ENCODE measurements around the gene ABCB8.

DNA sequence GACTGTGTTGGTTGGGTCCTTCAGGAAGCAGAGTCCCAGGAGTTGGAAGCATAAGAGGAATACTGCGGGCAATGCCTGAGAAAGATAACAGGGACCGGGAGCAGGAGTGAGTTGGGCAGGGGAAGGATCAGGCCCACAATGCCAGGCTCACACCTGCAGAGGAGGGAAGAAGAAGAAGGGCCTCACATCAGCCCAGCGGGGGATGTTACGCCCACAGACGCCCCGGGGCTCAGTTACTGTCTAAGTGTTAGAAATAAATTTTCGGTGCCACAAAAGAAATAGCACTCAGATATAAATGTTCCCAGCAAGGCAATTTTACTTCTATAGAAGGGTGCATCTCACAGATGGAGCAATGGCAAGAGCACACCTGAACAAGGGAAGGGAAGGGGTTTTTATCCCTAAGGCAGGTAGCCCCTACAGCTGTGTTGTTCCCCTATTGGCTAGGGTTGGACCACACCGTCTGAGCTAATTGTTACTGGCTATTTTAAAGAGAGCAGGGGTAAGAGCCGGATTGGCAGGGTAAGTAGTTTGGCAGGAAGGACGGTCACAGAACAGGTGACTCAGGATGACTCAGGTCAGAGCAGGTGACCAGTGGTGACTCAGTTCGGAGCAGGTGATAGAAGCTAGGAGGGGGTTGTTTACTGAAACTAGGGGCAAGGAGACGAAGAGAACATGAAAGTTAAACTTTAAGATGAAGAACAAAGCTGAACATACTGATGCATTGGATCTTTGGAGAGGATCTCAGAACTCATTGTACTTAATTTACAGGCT, 37.6 kb upstream of the ABCB8 start, which contains the start of gene NOS3:
- TF ChIP-seq, protein P1, sequence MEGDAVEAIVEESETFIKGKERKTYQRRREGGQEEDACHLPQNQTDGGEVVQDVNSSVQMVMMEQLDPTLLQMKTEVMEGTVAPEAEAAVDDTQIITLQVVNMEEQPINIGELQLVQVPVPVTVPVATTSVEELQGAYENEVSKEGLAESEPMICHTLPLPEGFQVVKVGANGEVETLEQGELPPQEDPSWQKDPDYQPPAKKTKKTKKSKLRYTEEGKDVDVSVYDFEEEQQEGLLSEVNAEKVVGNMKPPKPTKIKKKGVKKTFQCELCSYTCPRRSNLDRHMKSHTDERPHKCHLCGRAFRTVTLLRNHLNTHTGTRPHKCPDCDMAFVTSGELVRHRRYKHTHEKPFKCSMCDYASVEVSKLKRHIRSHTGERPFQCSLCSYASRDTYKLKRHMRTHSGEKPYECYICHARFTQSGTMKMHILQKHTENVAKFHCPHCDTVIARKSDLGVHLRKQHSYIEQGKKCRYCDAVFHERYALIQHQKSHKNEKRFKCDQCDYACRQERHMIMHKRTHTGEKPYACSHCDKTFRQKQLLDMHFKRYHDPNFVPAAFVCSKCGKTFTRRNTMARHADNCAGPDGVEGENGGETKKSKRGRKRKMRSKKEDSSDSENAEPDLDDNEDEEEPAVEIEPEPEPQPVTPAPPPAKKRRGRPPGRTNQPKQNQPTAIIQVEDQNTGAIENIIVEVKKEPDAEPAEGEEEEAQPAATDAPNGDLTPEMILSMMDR (IDR thresholded peaks at IDR 0.05): no peak
- TF ChIP-seq POLR2A (IDR thresholded peaks at IDR 0.05) (no peak), EP300 (IDR thresholded peaks at IDR 0.05) (no peak)

Data from tibial nerve (tissue), 4 donors.